Panc1 (cell line): ENCODE data around the gene PAPSS2. TPM values are rescaled to one million over a fixed set of nuclear protein-coding genes. Genes with fewer than 3 reads are reported as not detected.

Source experiments
- ATAC-seq: fragments of 200-7000 bp; cut with Tn5 transposase; 2 replicates; pipeline ENCODE4 v1.9.1; 2020; ENCODE audit warnings: mild to moderate bottlenecking, moderate library complexity
- BruUV-seq: library from RNA; stranded (reverse); fragments of 400-500 nt; replicated peaks from 2 replicates; lab custom pipeline; 2021; lab: Mats Ljungman, UMichigan
- CTCF ChIA-PET: fragments of 300-600 bp; sonication (Branson Sonifier 250); formaldehyde crosslinking; loops from one replicate; lab custom pipeline; 2022; ENCODE audit warnings: antibody characterized with exemption; lab: Charles Lee
- POLR2A ChIA-PET: fragments of 300-600 bp; sonication (Branson Sonifier 250); formaldehyde crosslinking; loops from one replicate; lab custom pipeline; 2022; ENCODE audit warnings: antibody characterized with exemption; lab: Charles Lee
- DNase-seq: peaks from one replicate; pipeline ENCODE4 v3.0.0-alpha.2; 2010; ENCODE audit warnings: low read depth, low spot score
- H3K27ac ChIP-seq: 2 replicates; pipeline ENCODE4 v1.5.1; 2011; ENCODE audit warnings: mild to moderate bottlenecking, low read length, inconsistent platforms
- H3K27me3 ChIP-seq: fragments of 200-500 bp; sonication (Bioruptor generic); 2 replicates; pipeline ENCODE4 v1.6.0; 2014; ENCODE audit warnings: low read length, inconsistent platforms; ENCODE audit not compliant: control insufficient read depth, insufficient read depth
- H3K36me3 ChIP-seq: fragments of 200-500 bp; sonication (Bioruptor generic); 2 replicates; pipeline ENCODE4 v1.5.1; 2014; ENCODE audit warnings: inconsistent platforms, mild to moderate bottlenecking, low read length, moderate library complexity; ENCODE audit not compliant: control insufficient read depth, insufficient read depth
- H3K4me1 ChIP-seq: 2 replicates; pipeline ENCODE4 v1.5.1; 2011; ENCODE audit warnings: inconsistent platforms, mild to moderate bottlenecking, low read length, moderate library complexity; ENCODE audit not compliant: control insufficient read depth, insufficient read depth
- H3K4me3 ChIP-seq, 2 experiments: 2 replicates each; pipeline ENCODE4 v1.5.1; 2011 to 2012; ENCODE audit warnings: low read depth in 2 of 2, low read length in 2 of 2, mild to moderate bottlenecking in 2 of 2, inconsistent platforms in 1 of 2, moderate library complexity in 1 of 2
- H3K9me3 ChIP-seq: fragments of 200-500 bp; sonication (Bioruptor generic); 2 replicates; pipeline ENCODE4 v1.5.1; 2014; ENCODE audit warnings: low read depth, mild to moderate bottlenecking, inconsistent platforms, low read length, moderate library complexity; ENCODE audit not compliant: control insufficient read depth, insufficient read depth
- POLR2AphosphoS5 ChIP-seq: IDR thresholded peaks from 2 replicates; pipeline ENCODE4 v1.6.1; 2012; ENCODE audit warnings: mild to moderate bottlenecking, low read depth, low read length, moderate library complexity
- REST ChIP-seq, 2 experiments: IDR thresholded peaks; 2 replicates each; pipeline ENCODE4 v1.6.1; 2011 to 2012; ENCODE audit warnings: low read depth in 2 of 2, control low read depth in 1 of 2, low read length in 1 of 2, mild to moderate bottlenecking in 1 of 2, moderate library complexity in 1 of 2; ENCODE audit not compliant: insufficient read depth in 1 of 2
- SIN3A ChIP-seq: IDR thresholded peaks from 2 replicates; pipeline ENCODE4 v1.6.1; 2012; ENCODE audit warnings: low read depth, mild to moderate bottlenecking, low read length, moderate library complexity, borderline replicate concordance; ENCODE audit not compliant: insufficient read depth
- TCF7L2 ChIP-seq: IDR thresholded peaks from 2 replicates; pipeline ENCODE4 v1.6.1; 2011; ENCODE audit warnings: mild to moderate bottlenecking, low read depth, low read length, inconsistent platforms
- in situ Hi-C: cut with HindIII; loops from 2 replicates; pipeline ENCODE4 v1.10.0; 2016; ENCODE audit warnings: low sequenced_read_pairs, low pct_unique_long_range_greater_than_20kb
- intact Hi-C: fragments of 100-400 bp; cut with micrococcal nuclease; formaldehyde crosslinking; loops from one replicate; pipeline ENCODE4 v1.10.0; 2022; ENCODE audit not compliant: unreplicated experiment
- total RNA-seq: library from RNA; stranded (reverse); gene quantifications from one replicate; pipeline ENCODE4 v1.2.1, GENCODE V29; 2021; ENCODE audit not compliant: unreplicated experiment
- TF ChIP-seq, protein P1 (sequence below): fragments of 450-650 bp; IDR thresholded peaks from 2 replicates; pipeline ENCODE4 v1.5.1; 2017; ENCODE audit warnings: mild to moderate bottlenecking

The PAPSS2 gene
- total RNA-seq, 1 experiment from 2014 or later = 17.1 TPM

- TF ChIP-seq SIN3A (no peak), REST (IDR thresholded peaks at IDR 0.05; ENCODE audit: insufficient read depth in 1 of 2, low read depth in 2 of 2, low read length in 1 of 2) (no peak), TCF7L2 (no peak), POLR2AphosphoS5 (no peak)
- TF ChIP-seq, protein P1, sequence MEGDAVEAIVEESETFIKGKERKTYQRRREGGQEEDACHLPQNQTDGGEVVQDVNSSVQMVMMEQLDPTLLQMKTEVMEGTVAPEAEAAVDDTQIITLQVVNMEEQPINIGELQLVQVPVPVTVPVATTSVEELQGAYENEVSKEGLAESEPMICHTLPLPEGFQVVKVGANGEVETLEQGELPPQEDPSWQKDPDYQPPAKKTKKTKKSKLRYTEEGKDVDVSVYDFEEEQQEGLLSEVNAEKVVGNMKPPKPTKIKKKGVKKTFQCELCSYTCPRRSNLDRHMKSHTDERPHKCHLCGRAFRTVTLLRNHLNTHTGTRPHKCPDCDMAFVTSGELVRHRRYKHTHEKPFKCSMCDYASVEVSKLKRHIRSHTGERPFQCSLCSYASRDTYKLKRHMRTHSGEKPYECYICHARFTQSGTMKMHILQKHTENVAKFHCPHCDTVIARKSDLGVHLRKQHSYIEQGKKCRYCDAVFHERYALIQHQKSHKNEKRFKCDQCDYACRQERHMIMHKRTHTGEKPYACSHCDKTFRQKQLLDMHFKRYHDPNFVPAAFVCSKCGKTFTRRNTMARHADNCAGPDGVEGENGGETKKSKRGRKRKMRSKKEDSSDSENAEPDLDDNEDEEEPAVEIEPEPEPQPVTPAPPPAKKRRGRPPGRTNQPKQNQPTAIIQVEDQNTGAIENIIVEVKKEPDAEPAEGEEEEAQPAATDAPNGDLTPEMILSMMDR = no peak
- ChIA-PET CTCF (no interaction called here), POLR2A (no interaction called here)
- ATAC-seq (no peak), DNase-seq (no peak)
- H3K4me1 ChIP-seq = peaks cover 5% of the 10 kb centered on the region; the same call in 1 of the 2 replicates
- in situ Hi-C loops = no loop called here
- H3K9me3 ChIP-seq = no peaks in the 10 kb centered on the region
- intact Hi-C loops = no loop called here
- no peak overlapping the region for H3K4me3 ChIP-seq
- H3K27ac ChIP-seq = no peak overlapping the region
- no peaks in the 10 kb centered on the region for H3K27me3 ChIP-seq
- H3K36me3 ChIP-seq = no peaks in the 10 kb centered on the region
- no TSS peak for BruUV-seq
Observed at GRCh38 chr10:87640043-87640442, 19.6 kb upstream of the PAPSS2 start.

GRCh38 chr10:87642486-87642885 lies 17.2 kb upstream of the PAPSS2 start:
- TF ChIP-seq SIN3A (no peak), TCF7L2 (no peak), REST (IDR thresholded peaks at IDR 0.05; ENCODE audit: insufficient read depth in 1 of 2, low read depth in 2 of 2, low read length in 1 of 2) (no peak), POLR2AphosphoS5 (no peak)
- TF ChIP-seq, protein P1 = no peak
- DNase-seq = no peak
- Histone ChIP-seq H3K27me3 (no peaks in the 10 kb centered on the region), H3K27ac (no peak overlapping the region), H3K36me3 (no peaks in the 10 kb centered on the region), H3K9me3 (no peaks in the 10 kb centered on the region), H3K4me1 (no peaks in the 10 kb centered on the region), H3K4me3 (no peak overlapping the region)
- ATAC-seq = no peak
- POLR2A ChIA-PET = no interaction called here
- intact Hi-C loops = no loop called here
- CTCF ChIA-PET = no interaction called here
- no TSS peak for BruUV-seq
- in situ Hi-C loops = no loop called here
